ENCODE measurements around the gene PKP2. TPM values are rescaled to one million over a fixed set of nuclear protein-coding genes. Genes with fewer than 3 reads are reported as not detected.
"Not testable (repeated sequence)": the region's sequence is repeated elsewhere in the genome, so short reads cannot be mapped to it uniquely, and the experiment has no call there.

The PKP2 gene
- total and polyA plus RNA-seq, 4 experiments from 2014 or later, result 0.52 to 0.86 (median 0.71) TPM

DNA sequence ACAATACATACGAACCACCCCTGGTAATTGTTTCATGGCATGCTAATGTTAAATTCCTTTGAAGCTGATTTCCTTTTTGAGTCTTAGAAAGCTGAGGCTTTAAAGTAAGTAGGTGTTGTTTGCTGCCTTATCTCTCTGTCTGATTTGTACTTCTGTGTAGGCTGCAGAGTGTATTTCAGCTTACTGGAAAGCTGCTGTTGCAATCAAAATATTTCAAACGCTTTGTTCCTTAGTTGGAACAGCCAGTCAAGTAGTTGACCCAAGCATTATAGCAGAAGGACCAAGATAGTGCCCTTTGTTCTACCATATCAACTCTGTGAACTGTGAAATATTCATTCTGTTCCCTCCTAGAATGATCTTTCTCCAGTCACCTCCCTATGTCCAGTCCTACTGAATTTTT is 3.1 kb downstream of the PKP2 start:
- Mint-ChIP-seq H3K9me3 (peaks cover 0 to 10% (median 0%) of the 10 kb centered on the region in 8 donors), H3K36me3 (peaks cover 0 to 4% of the 10 kb centered on the region in 2 donors), H3K27ac (peak overlapping the region in 1 of 7 donors; percentile 50), H3K27me3 (peaks cover 33 to 43% of the 10 kb centered on the region in 2 donors), H3K4me1 (peaks cover 6 to 17% (median 13%) of the 10 kb centered on the region in 4 donors), H3K4me3 (no peak overlapping the region)
- no peaks in the 10 kb centered on the region for H3K9me3 ChIP-seq (ENCODE audit: control insufficient read depth in 1 of 2, low read length in 2 of 2)
- intact Hi-C loops (cut with micrococcal nuclease), result no loop called here
- no peaks in the 10 kb centered on the region for H3K36me3 ChIP-seq (ENCODE audit: insufficient read depth, low read length)
- no peak for DNase-seq
- H3K27ac ChIP-seq (ENCODE audit: low read depth, low read length), result no peak overlapping the region
- H3K27me3 ChIP-seq (ENCODE audit: insufficient read depth, low read length), result peaks cover 9% of the 10 kb centered on the region
- H3K4me1 ChIP-seq (ENCODE audit: insufficient read depth, low read length), result no peaks in the 10 kb centered on the region
- H3K4me3 ChIP-seq (ENCODE audit: low read length in 2 of 2), result no peak overlapping the region
- ChIA-PET CTCF (ENCODE audit: partially characterized antibody) (no interaction called here), POLR2A (ENCODE audit: partially characterized antibody) (no interaction called here)

DNA sequence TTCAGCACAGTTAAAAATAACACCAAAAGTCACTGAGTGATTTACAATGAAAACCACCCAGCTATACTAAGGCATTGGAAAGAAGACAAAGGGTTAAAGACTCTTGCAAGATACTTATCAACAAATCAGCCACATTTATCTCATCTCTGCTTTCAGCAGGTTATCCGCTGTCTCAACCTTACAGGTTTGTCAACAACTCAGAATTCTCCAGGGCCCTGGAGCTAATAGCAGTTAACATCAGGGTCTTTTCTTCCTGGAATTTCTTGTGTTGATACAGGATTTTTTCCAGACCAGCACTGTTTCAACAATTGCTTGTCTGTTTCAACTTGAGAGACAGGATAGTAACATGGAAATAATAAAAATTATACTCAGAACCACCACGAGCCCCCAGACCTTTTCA is 3.5 kb downstream of the PKP2 start:
- Mint-ChIP-seq H3K27me3 (peaks cover 33 to 43% of the 10 kb centered on the region in 2 donors), H3K9me3 (peaks cover 0 to 10% (median 0%) of the 10 kb centered on the region in 8 donors), H3K4me1 (peaks cover 6 to 17% (median 13%) of the 10 kb centered on the region in 4 donors), H3K36me3 (peaks cover 0 to 4% of the 10 kb centered on the region in 2 donors), H3K4me3 (no peak overlapping the region), H3K27ac (peak overlapping the region in 1 of 7 donors; percentile 50)
- Histone ChIP-seq H3K9me3 (ENCODE audit: control insufficient read depth in 1 of 2, low read length in 2 of 2) (no peaks in the 10 kb centered on the region), H3K27me3 (ENCODE audit: insufficient read depth, low read length) (peaks cover 9% of the 10 kb centered on the region), H3K4me1 (ENCODE audit: insufficient read depth, low read length) (no peaks in the 10 kb centered on the region), H3K36me3 (ENCODE audit: insufficient read depth, low read length) (no peaks in the 10 kb centered on the region), H3K4me3 (ENCODE audit: low read length in 2 of 2) (no peak overlapping the region), H3K27ac (ENCODE audit: low read depth, low read length) (no peak overlapping the region)
- CTCF ChIA-PET (ENCODE audit: partially characterized antibody), result no interaction called here
- intact Hi-C loops (cut with micrococcal nuclease), result no loop called here
- DNase-seq, result no peak
- POLR2A ChIA-PET (ENCODE audit: partially characterized antibody), result no interaction called here

DNA sequence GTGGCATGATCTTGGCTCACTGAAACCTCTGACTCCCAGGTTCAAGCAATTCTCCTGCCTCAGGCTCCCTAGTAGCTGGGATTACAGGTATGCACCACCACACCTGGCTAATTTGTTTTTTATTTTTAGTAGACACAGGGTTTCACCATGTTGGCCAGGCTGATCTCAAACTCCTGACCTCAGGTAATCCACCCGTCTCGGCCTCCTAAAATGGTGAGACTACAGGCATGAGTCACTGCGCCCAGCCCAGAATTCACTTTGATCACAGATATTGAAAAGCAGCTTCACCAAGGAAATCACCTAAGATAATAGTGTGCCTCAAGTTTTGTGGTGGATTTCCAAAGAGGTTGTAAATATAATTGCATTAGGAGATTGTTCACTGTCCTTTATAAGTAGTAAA is 4.2 kb downstream of the PKP2 start:
- H3K27ac ChIP-seq (ENCODE audit: low read depth, low read length); DNase-seq; POLR2A ChIA-PET (ENCODE audit: partially characterized antibody); H3K27ac Mint-ChIP-seq; H3K27me3 ChIP-seq (ENCODE audit: insufficient read depth, low read length); H3K4me3 ChIP-seq (ENCODE audit: low read length in 2 of 2); H3K4me3 Mint-ChIP-seq; H3K9me3 Mint-ChIP-seq; H3K9me3 ChIP-seq (ENCODE audit: control insufficient read depth in 1 of 2, low read length in 2 of 2); H3K36me3 Mint-ChIP-seq; CTCF ChIA-PET (ENCODE audit: partially characterized antibody); H3K4me1 ChIP-seq (ENCODE audit: insufficient read depth, low read length); H3K36me3 ChIP-seq (ENCODE audit: insufficient read depth, low read length); intact Hi-C loops (cut with micrococcal nuclease): not testable (repeated sequence)
- H3K27me3 Mint-ChIP-seq, result peaks cover 28 to 37% of the 10 kb centered on the region in 2 donors
- H3K4me1 Mint-ChIP-seq, result peaks cover 6 to 16% (median 12%) of the 10 kb centered on the region in 4 donors

DNA sequence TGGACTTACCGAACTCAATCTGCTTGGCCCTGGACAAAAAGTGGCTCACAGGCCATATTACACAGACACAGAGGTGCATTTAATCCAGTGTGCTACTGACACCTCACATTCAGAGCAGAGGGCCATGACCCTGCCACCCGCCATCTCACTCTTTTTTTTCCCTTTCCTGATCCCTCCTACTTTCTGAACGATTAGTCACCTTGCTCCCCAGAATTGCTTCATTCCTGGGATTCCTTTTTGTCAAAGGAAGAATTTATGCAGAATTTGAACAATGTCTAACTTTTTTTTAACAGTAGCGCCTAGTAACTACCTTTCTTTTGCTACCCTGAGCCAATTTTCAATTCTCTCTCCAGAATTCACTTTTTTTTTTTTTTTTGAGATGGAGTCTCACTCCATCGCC is 4.6 kb downstream of the PKP2 start:
- Histone ChIP-seq H3K4me1 (ENCODE audit: insufficient read depth, low read length) (no peaks in the 10 kb centered on the region), H3K27me3 (ENCODE audit: insufficient read depth, low read length) (peaks cover 9% of the 10 kb centered on the region), H3K4me3 (ENCODE audit: low read length in 2 of 2) (no peak overlapping the region), H3K27ac (ENCODE audit: low read depth, low read length) (no peak overlapping the region), H3K9me3 (ENCODE audit: control insufficient read depth in 1 of 2, low read length in 2 of 2) (no peaks in the 10 kb centered on the region), H3K36me3 (ENCODE audit: insufficient read depth, low read length) (no peaks in the 10 kb centered on the region)
- H3K4me3 Mint-ChIP-seq, result no peak overlapping the region
- POLR2A ChIA-PET (ENCODE audit: partially characterized antibody), result no interaction called here
- H3K4me1 Mint-ChIP-seq, result peaks cover 3 to 12% (median 9%) of the 10 kb centered on the region in 4 donors
- H3K36me3 Mint-ChIP-seq, result peaks cover 0 to 4% of the 10 kb centered on the region in 2 donors
- intact Hi-C loops (cut with micrococcal nuclease), result no loop called here
- CTCF ChIA-PET (ENCODE audit: partially characterized antibody), result no interaction called here
- no peak for DNase-seq
- no peak overlapping the region for H3K27ac Mint-ChIP-seq
- H3K9me3 Mint-ChIP-seq, result peaks cover 0 to 10% (median 0%) of the 10 kb centered on the region in 8 donors
- H3K27me3 Mint-ChIP-seq, result peaks cover 24 to 33% of the 10 kb centered on the region in 2 donors

DNA sequence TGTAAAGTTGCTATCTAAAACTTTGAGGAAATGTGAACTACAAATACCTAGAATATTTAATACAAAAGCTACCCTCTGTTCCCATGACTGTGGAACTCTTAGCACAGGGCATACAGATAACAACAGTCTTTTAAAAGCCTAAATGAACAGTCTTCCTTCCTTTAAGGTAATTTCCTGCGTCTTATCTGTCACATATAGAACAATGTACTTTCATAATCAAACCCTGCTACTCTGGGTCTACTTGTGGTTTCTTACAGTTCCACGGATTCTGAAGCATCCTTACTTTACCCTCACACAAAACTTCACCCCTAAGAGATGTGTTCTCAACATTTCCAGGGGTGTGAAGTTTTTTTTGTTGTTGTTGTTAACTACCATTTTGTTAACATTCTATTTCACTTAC is 5.1 kb downstream of the PKP2 start:
- intact Hi-C loops (cut with micrococcal nuclease), result no loop called here
- H3K27me3 Mint-ChIP-seq, result peaks cover 24 to 33% of the 10 kb centered on the region in 2 donors
- CTCF ChIA-PET (ENCODE audit: partially characterized antibody), result no interaction called here

DNA sequence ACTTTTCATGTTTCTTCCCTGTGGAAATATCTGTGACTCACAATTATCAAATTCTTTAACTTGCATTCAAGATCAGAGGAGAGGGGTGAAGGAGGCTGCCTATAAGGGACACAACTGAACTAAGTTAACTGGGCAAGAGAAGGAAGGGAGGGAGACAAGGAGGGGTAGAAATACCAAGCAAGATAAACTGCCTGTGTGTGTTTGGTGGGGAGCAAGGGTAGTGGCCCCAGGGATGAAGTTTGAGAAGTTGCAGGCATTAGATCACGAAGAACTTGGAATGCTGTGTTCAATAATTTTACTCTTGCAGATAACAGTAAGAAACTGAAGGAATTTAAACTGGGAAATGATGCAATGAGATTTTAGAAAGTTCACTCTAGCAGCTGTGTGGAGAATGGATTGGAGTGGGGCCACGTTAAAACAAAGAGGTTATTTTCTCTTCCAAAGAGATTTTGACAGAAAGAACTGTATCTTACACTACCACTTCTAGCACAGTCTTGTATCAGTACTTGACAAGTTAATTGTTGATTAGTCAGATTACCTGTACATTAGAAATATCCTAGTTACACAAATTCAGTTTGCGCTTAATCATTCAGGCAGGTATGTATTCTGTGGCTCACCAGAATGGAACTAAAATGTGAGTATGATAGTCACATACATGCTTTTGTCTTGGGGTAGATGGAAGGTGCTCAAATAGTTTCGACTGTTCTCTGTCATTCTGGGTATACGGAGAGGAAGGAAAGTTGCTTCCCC is 7.4 kb downstream of the PKP2 start:
- POLR2A ChIA-PET (ENCODE audit: partially characterized antibody), result no interaction called here

More for the DNA sequence above, 5.1 kb downstream of the PKP2 start:
- no peak overlapping the region for H3K4me3 ChIP-seq (ENCODE audit: low read length in 2 of 2)
- Mint-ChIP-seq H3K36me3 (peaks cover 0 to 4% of the 10 kb centered on the region in 2 donors), H3K4me1 (peaks cover 3 to 11% (median 8%) of the 10 kb centered on the region in 4 donors), H3K27ac (no peak overlapping the region), H3K9me3 (peaks cover 0 to 10% (median 0%) of the 10 kb centered on the region in 8 donors), H3K4me3 (no peak overlapping the region)
- POLR2A ChIA-PET (ENCODE audit: partially characterized antibody), result no interaction called here
- H3K27me3 ChIP-seq (ENCODE audit: insufficient read depth, low read length), result peaks cover 9% of the 10 kb centered on the region
- H3K4me1 ChIP-seq (ENCODE audit: insufficient read depth, low read length), result no peaks in the 10 kb centered on the region
- DNase-seq, result no peak
- H3K27ac ChIP-seq (ENCODE audit: low read depth, low read length), result no peak overlapping the region
- no peaks in the 10 kb centered on the region for H3K9me3 ChIP-seq (ENCODE audit: control insufficient read depth in 1 of 2, low read length in 2 of 2)
- no peaks in the 10 kb centered on the region for H3K36me3 ChIP-seq (ENCODE audit: insufficient read depth, low read length)

DNA sequence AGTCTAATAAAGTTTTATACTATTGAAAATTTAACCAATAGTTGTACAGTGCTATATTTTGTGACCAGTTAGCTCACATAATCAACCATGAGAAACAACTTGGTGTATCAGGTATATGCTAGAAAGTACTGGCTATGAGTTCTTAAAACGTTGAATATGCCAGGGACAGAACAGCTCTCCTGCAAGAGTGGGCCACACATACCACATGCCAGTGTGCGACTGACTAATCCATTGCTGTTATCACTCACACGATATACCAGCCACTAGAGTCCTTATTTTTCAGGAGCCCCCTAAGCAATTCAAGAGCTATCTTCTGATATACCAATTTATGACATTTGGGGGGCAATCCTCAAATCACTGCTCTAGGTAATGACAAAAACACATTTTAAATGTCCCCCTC is 9.5 kb downstream of the PKP2 start:
- H3K27me3 Mint-ChIP-seq, result peaks cover 1 to 6% of the 10 kb centered on the region in 2 donors
- peaks cover 0 to 4% (median 0%) of the 10 kb centered on the region in 8 donors for H3K9me3 Mint-ChIP-seq
- Histone ChIP-seq H3K4me1 (ENCODE audit: insufficient read depth, low read length) (no peaks in the 10 kb centered on the region), H3K4me3 (ENCODE audit: low read length in 2 of 2) (no peak overlapping the region), H3K27me3 (ENCODE audit: insufficient read depth, low read length) (no peaks in the 10 kb centered on the region), H3K27ac (ENCODE audit: low read depth, low read length) (no peak overlapping the region), H3K36me3 (ENCODE audit: insufficient read depth, low read length) (no peaks in the 10 kb centered on the region), H3K9me3 (ENCODE audit: control insufficient read depth in 1 of 2, low read length in 2 of 2) (no peaks in the 10 kb centered on the region)
- ChIA-PET POLR2A (ENCODE audit: partially characterized antibody) (no interaction called here), CTCF (ENCODE audit: partially characterized antibody) (no interaction called here)
- intact Hi-C loops (cut with micrococcal nuclease), result no loop called here
- no peaks in the 10 kb centered on the region for H3K36me3 Mint-ChIP-seq
- no peaks in the 10 kb centered on the region for H3K4me1 Mint-ChIP-seq
- H3K27ac Mint-ChIP-seq, result no peak overlapping the region
- no peak for DNase-seq
- no peak overlapping the region for H3K4me3 Mint-ChIP-seq

More for the DNA sequence above, 7.4 kb downstream of the PKP2 start:
- Histone ChIP-seq H3K27me3 (ENCODE audit: insufficient read depth, low read length) (no peaks in the 10 kb centered on the region), H3K4me3 (ENCODE audit: low read length in 2 of 2) (no peak overlapping the region), H3K27ac (ENCODE audit: low read depth, low read length) (no peak overlapping the region), H3K36me3 (ENCODE audit: insufficient read depth, low read length) (no peaks in the 10 kb centered on the region), H3K9me3 (ENCODE audit: control insufficient read depth in 1 of 2, low read length in 2 of 2) (no peaks in the 10 kb centered on the region), H3K4me1 (ENCODE audit: insufficient read depth, low read length) (no peaks in the 10 kb centered on the region)
- Mint-ChIP-seq H3K4me3 (no peak overlapping the region), H3K9me3 (peaks cover 0 to 10% (median 0%) of the 10 kb centered on the region in 8 donors), H3K27me3 (peaks cover 7 to 16% of the 10 kb centered on the region in 2 donors), H3K36me3 (no peaks in the 10 kb centered on the region), H3K4me1 (no peaks in the 10 kb centered on the region), H3K27ac (no peak overlapping the region)
- DNase-seq, result no peak
- intact Hi-C loops (cut with micrococcal nuclease), result no loop called here
- CTCF ChIA-PET (ENCODE audit: partially characterized antibody), result no interaction called here
